K562 (cell line): ENCODE results near the gene PET117. TPM values are rescaled to one million over a fixed set of nuclear protein-coding genes. Genes with fewer than 3 reads are reported as not detected.
A peak's percentile ranks its signal among the peaks of the same experiment; 100 is the strongest.

Source experiments
- CBFA2T2 ChIP-seq: fragments of 450-650 bp; conservative IDR thresholded peaks from 2 replicates; pipeline ENCODE4 v1.6.1; 2017; ENCODE audit warnings: mild to moderate bottlenecking
- CBX8 ChIP-seq: fragments of 200-600 bp; sonication (generic); IDR thresholded peaks from 2 replicates; pipeline ENCODE4 v1.6.1; 2012; ENCODE audit warnings: borderline replicate concordance, mixed run types, low read depth, mild to moderate bottlenecking, moderate library complexity, mixed read lengths, low read length, control low read depth, inconsistent platforms; ENCODE audit not compliant: poor library complexity, severe bottlenecking; ENCODE audit errors: extremely low read depth
- CHCHD3 ChIP-seq: fragments of 250-450 bp; sonication (Bioruptor Pico); IDR thresholded peaks from 2 replicates; pipeline ENCODE4 v2.1.2; 2022; ENCODE audit warnings: mild to moderate bottlenecking
- CHD1 ChIP-seq: fragments of 200-600 bp; sonication (generic); IDR thresholded peaks from one replicate; pipeline ENCODE4 v1.6.1; 2012; ENCODE audit warnings: mild to moderate bottlenecking, moderate library complexity, low read length, inconsistent platforms
- CXXC5 ChIP-seq: fragments of 250-450 bp; sonication (Bioruptor Pico); IDR thresholded peaks from 2 replicates; pipeline ENCODE4 v1.8.0; 2022; ENCODE audit warnings: inconsistent platforms, mild to moderate bottlenecking, moderate library complexity
- DNMT1 ChIP-seq: fragments of 450-650 bp; IDR thresholded peaks from 2 replicates; pipeline ENCODE4 v1.6.1; 2016; ENCODE audit warnings: antibody characterized with exemption, mild to moderate bottlenecking
- EHMT2 ChIP-seq: fragments of 450-650 bp; IDR thresholded peaks from 2 replicates; pipeline ENCODE4 v1.6.1; 2018; ENCODE audit warnings: antibody characterized with exemption
- EP400 ChIP-seq: fragments of 450-650 bp; IDR thresholded peaks from 2 replicates; pipeline ENCODE4 v1.6.1; 2017; ENCODE audit warnings: antibody characterized with exemption, mild to moderate bottlenecking, moderate library complexity
- GATAD2A ChIP-seq: fragments of 450-650 bp; IDR thresholded peaks from 2 replicates; pipeline ENCODE4 v1.6.1; 2017
- HCFC1 ChIP-seq: IDR thresholded peaks from 2 replicates; pipeline ENCODE4 v1.6.1; 2012; ENCODE audit warnings: low read depth, low read length, improper control_type of control experiment
- HDGF ChIP-seq: fragments of 450-650 bp; IDR thresholded peaks from 2 replicates; pipeline ENCODE4 v1.6.1; 2016
- KAT7 ChIP-seq: sonication (generic); formaldehyde crosslinking; IDR thresholded peaks from 2 replicates; pipeline ENCODE4 v1.8.0; 2022; ENCODE audit warnings: missing genetic modification reagents, mild to moderate bottlenecking, borderline replicate concordance
- MED1 ChIP-seq: sonication (generic); formaldehyde crosslinking; IDR thresholded peaks from 2 replicates; pipeline ENCODE4 v1.8.1; 2023; ENCODE audit warnings: missing genetic modification reagents, borderline replicate concordance
- MEF2D ChIP-seq: conservative IDR thresholded peaks from 2 replicates; pipeline ENCODE4 v1.6.1; 2016; ENCODE audit warnings: low read depth, missing genetic modification characterization, missing compliant biosample characterization
- PHB ChIP-seq: fragments of 250-450 bp; sonication (Bioruptor Pico); IDR thresholded peaks from 2 replicates; pipeline ENCODE4 v1.5.0; 2021
- PHTF2 ChIP-seq: fragments of 250-450 bp; sonication (Bioruptor Pico); IDR thresholded peaks from 2 replicates; pipeline ENCODE4 v1.5.0; 2021; ENCODE audit warnings: mild to moderate bottlenecking
- PURB ChIP-seq: sonication (generic); formaldehyde crosslinking; IDR thresholded peaks from 2 replicates; pipeline ENCODE4 v1.9.0; 2021; ENCODE audit warnings: low read depth, mild to moderate bottlenecking, missing genetic modification reagents
- RNF2 ChIP-seq: sonication (generic); IDR thresholded peaks from 2 replicates; pipeline ENCODE4 v1.6.1; 2016
- SIN3A ChIP-seq, 2 experiments: fragments of 150-350 bp in 1 of 2; IDR thresholded peaks; 2 replicates each; pipeline ENCODE4 v1.6.1; 2011 to 2016; ENCODE audit warnings: borderline replicate concordance in 2 of 2, low read depth in 2 of 2, low read length in 2 of 2, mild to moderate bottlenecking in 2 of 2, moderate library complexity in 2 of 2; ENCODE audit not compliant: control insufficient read depth in 1 of 2
- STAT5A ChIP-seq: IDR thresholded peaks from 2 replicates; pipeline ENCODE4 v1.6.1; 2012; ENCODE audit warnings: low read length, inconsistent platforms, borderline replicate concordance
- STAT6 ChIP-seq: sonication (generic); formaldehyde crosslinking; IDR thresholded peaks from 2 replicates; pipeline ENCODE4 v1.8.1; 2023; ENCODE audit warnings: mild to moderate bottlenecking, missing genetic modification reagents
- U2AF1 ChIP-seq: fragments of 200-400 bp; formaldehyde crosslinking; optimal IDR thresholded peaks from 2 replicates; pipeline ENCODE3; 2017; ENCODE audit warnings: mild to moderate bottlenecking, low read depth, low read length, moderate library complexity
- ZBTB33 ChIP-seq: sonication (generic); formaldehyde crosslinking; IDR thresholded peaks from 2 replicates; pipeline ENCODE4 v1.8.1; 2023; ENCODE audit warnings: mild to moderate bottlenecking, missing genetic modification reagents
- ZNF121 ChIP-seq: sonication (generic); formaldehyde crosslinking; conservative IDR thresholded peaks from 2 replicates; pipeline ENCODE4 v1.8.0; 2022; ENCODE audit warnings: missing genetic modification reagents
- ZNF197 ChIP-seq: fragments of 200-800 bp; sonication (Bioruptor generic); IDR thresholded peaks from 2 replicates; pipeline ENCODE4 v1.6.1; 2016; ENCODE audit warnings: low read depth, missing genetic modification characterization, missing compliant biosample characterization
- ZNF586 ChIP-seq: fragments of 450-650 bp; formaldehyde crosslinking; conservative IDR thresholded peaks from 2 replicates; pipeline ENCODE4 v1.4.0; 2020; ENCODE audit warnings: mild to moderate bottlenecking, moderate library complexity
- ZNF77 ChIP-seq: fragments of 250-450 bp; sonication (Bioruptor Pico); IDR thresholded peaks from 2 replicates; pipeline ENCODE4 v1.5.0; 2020
- polyA plus RNA-seq, 8 experiments: library from polyadenylated mRNA; depleted of rRNA in 4 of 8; stranded (reverse) in 5 of 8; unstranded in 3 of 8; fragments of >200 nt; fragmentation: Nextera tagmentation in 2 of 8; fragmentation: Illumina TruSeq in 1 of 8; extraction: Ambion mirVana in 2 of 8; extraction: Trizol in 1 of 8; gene quantifications; 2 replicates each; pipeline versions ENCODE4 v1.2.1 to v1.2.3, GENCODE V29; 2011 to 2014; ENCODE audit warnings: inconsistent platforms in 1 of 8, missing spikeins in 1 of 8
- total RNA-seq, 7 experiments: library from RNA; depleted of rRNA in 6 of 7; stranded (reverse); fragments of >200 nt in 6 of 7; fragmentation: Illumina TruSeq in 2 of 7; extraction: Trizol in 2 of 7; gene quantifications; 2 replicates each; pipeline versions ENCODE4 v1.2.1 to v1.2.3, GENCODE V29; 2011 to 2021; ENCODE audit warnings: low replicate concordance in 1 of 7

PET117 gene
- total and polyA plus RNA-seq, 9 of the 15 experiments (the other 6 are each of a cell fraction or from before 2014, with no cell fraction given) = 7.1 to 18.2 (median 12.4) TPM

- 0 out of 4 replicates have a peak, but pooled peaks of 1 of the 2 experiments have one; percentile 29 for TF ChIP-seq SIN3A (IDR thresholded peaks at IDR 0.05; ENCODE audit: borderline replicate concordance in 2 of 2, control insufficient read depth in 1 of 2, low read depth in 2 of 2, low read length in 2 of 2)
- no peak for TF ChIP-seq STAT6 (CRISPR knock-in tag)
- TF ChIP-seq MEF2D (tag) = no peak
- no peak for TF ChIP-seq PHTF2 (CRISPR knock-in tag)
- TF ChIP-seq U2AF1 = peak; percentile 80
- peak; percentile 95 for TF ChIP-seq CXXC5
- TF ChIP-seq CBFA2T2 = peak; percentile 85
- no peak for TF ChIP-seq HDGF
- TF ChIP-seq MED1 (CRISPR knock-in tag) = no peak
- TF ChIP-seq EHMT2 = no peak
- TF ChIP-seq KAT7 = no peak
- TF ChIP-seq ZNF197 = no peak
- TF ChIP-seq ZNF586 = no peak
- peak; percentile 77 for TF ChIP-seq HCFC1
- peak; percentile 67 for TF ChIP-seq CHD1
- no peak for TF ChIP-seq GATAD2A
- TF ChIP-seq PHB = no peak
- TF ChIP-seq ZNF77 (CRISPR knock-in tag) = no peak
- TF ChIP-seq STAT5A = no peak; the same call in 1 of the 2 replicates
- no peak for TF ChIP-seq ZNF121
- TF ChIP-seq DNMT1 = no peak
- no peak; the same call in 1 of the 2 replicates for TF ChIP-seq ZBTB33
- peak; percentile 32; the same call in 1 of the 2 replicates for TF ChIP-seq RNF2
- no peak for TF ChIP-seq CBX8
- no peak for TF ChIP-seq PURB (CRISPR knock-in tag)
- peak; percentile 84 for TF ChIP-seq EP400
- TF ChIP-seq CHCHD3 = no peak
Measured at GRCh38 chr20:18137412-18138265, at the start of gene PET117, which contains the start of gene KAT14 (continued).
